NCI-H82 treated with DMSO at 0.1 percent for 48 hours (cell line): ENCODE data around the gene NME5.
A peak's percentile ranks its signal among the peaks of the same experiment; 100 is the strongest.
"Not testable (repeated sequence)": the region's sequence is repeated elsewhere in the genome, so short reads cannot be mapped to it uniquely, and the experiment has no call there.

Source experiments
- DNase-seq: peaks from one replicate; lab custom pipeline; 2025; ENCODE audit not compliant: unreplicated experiment; lab: John Stamatoyannopoulos, UW

Gene NME5

DNA sequence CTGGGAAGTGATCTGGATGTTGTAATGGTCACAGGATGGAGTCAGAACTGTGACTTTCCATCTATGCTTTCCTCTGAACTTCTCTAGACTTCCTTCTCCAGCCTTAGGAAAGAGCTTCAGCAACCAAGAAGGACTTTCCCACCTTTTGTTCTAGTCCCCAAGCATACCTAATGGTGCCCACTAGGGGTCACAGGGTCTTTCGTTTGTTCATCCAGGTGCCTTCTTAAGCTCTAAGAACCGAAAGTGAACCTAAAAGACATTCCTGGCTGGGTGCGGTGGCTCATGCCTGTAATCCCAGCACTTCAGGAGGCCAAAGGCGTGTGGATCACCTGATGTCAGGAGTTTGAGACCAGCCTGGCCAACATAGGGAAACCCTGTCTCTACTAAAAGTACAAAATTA, 57.2 kb downstream of the NME5 start:
- no peak for DNase-seq

DNA sequence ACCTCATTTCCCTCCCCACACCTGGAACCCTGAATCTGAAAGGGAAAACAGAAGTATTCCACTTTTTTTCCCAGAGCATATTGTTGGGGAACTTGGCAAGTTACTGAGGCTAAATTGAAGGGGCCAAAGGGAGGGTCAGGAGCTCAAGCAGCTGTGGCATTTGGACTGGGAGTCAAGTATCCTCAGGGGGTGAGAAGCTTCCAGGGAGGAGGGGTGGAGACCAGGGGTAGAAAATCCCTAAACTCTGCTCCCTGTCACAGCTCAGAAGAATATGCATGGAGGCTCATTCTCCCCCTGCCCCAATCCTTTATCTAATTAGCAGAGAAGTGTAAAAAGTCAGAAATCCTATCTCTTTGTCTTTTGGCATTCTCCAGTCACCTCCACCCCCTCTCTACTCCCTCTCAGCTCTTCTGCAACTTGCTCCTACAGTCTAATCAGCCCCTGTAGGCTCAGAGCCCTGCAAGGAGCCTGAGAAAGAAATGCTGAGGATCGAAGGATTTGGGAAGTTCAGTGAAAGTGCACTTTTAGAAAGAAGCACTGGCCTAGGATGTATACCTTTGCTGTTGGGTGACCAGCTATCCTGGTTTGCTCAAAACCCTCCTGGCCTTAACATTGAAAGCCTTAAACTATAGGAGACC, 61.1 kb downstream of the NME5 start:
- no peak for DNase-seq

DNA sequence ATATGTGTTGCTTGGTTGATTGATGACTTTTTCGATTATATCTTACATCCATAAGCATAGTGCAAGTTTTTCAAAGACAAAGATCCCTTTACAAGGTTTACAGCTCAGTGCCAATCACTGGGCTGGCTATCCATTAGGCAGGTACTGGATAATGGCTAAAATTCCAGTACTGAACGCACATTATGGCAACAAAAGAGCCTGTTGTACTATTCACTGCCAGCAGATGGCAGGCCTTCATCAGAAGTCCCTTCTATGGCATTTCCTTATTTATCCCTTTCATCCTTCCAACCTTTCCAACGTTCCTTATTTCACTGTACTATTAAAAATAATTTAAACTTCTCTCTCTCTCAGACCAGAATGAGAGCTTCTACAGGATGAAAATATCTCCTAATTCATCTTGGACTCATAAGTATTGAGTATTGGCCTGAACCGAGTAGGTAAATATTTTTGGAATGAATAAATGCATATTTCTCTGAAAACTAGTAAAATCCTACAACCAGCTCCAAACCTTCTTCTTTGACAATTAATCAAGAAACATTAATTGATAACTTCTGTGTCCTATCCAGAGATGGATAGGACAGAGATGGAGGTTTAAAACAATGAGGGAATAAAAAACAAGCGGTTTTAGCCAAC, 62.0 kb downstream of the NME5 start:
- peak; percentile 26 for DNase-seq

DNA sequence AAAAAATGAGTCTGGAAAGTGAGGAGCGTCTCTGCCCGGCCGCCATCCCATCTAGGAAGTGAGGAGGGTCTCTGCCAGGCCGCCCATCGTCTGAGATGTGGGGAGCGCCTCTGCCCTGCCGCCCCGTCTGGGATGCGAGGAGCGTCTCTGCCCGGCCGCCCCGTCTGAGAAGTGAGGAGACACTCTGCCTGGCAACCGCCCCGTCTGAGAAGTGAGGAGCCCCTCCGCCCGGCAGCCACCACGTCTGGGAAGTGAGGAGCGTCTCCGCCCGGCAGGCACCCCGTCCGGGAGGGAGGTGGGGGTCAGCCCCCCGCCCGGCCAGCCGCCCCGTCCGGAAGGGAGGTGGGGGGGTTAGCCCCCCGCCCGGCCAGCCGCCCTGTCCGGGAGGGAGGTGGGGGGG, 69.2 kb downstream of the NME5 start:
- DNase-seq = not testable (repeated sequence)

DNA sequence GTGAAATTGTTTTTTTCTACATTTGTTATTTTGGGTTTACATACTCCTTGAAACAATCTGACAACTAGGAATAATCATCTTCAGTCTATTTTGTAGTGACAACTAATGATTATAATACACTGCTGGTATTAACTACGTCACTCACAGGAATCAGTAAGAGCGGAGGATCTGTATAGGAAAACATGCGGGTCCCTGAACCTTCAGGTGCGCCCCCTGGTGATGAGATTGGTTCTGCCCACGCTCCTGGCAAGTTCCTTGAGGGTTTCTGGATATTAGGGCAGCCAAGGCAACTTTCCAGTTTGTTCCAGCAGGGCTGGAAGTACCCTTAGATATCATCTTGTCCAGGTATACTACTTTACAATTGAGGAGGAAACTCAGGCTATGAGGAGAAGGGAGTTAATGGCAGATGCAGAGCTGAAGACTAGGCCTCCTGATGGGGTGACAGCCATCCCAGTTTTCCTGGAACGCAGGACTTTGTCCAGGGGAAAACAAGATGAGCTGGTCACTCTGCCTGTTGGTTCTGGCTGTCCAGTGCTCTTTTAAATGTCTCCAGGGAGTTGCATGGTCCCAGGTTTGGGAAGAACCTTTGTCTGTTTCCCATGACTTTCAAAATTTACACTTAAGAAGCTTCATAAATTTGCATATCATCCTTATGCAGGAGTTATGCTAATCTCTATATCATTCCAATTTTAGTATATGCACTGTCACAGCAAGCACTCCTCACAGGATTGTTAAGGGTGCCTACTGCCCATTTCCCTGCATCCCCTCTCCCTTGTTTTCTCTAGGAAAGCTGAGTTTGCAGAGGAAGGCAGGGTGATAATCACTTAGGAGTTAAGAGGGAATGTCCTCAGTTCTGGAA, 70.3 kb downstream of the NME5 start:
- DNase-seq = peak; percentile 25

DNA sequence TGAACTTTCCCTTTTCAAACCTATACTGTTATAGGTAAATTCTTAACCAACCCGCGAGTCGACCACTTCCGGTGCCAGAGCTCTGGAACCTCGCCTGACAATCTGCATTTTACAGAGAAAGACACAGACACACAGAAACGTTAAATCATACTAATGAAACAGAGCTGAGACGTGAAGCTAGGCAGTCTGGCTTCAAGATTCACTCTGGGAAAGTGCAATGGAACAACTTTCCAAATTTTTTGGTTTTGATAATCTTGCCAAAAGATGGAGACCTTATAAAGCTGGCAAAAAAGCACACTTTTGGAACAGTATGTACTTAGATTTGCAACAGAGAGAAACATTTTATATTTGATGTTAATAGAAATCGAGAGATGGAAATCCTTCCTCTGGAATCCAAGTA, 71.3 kb downstream of the NME5 start:
- no peak for DNase-seq
